Measurements from ENCODE around the gene CLC.
A peak's percentile ranks its signal among the peaks of the same experiment; 100 is the strongest.
"Not testable (repeated sequence)": the region's sequence is repeated elsewhere in the genome, so short reads cannot be mapped to it uniquely, and the experiment has no call there.

The CLC gene

GRCh38 chr19:39728040-39728439, 9.8 kb downstream of the CLC start:
- no peak for DNase-seq

DNA sequence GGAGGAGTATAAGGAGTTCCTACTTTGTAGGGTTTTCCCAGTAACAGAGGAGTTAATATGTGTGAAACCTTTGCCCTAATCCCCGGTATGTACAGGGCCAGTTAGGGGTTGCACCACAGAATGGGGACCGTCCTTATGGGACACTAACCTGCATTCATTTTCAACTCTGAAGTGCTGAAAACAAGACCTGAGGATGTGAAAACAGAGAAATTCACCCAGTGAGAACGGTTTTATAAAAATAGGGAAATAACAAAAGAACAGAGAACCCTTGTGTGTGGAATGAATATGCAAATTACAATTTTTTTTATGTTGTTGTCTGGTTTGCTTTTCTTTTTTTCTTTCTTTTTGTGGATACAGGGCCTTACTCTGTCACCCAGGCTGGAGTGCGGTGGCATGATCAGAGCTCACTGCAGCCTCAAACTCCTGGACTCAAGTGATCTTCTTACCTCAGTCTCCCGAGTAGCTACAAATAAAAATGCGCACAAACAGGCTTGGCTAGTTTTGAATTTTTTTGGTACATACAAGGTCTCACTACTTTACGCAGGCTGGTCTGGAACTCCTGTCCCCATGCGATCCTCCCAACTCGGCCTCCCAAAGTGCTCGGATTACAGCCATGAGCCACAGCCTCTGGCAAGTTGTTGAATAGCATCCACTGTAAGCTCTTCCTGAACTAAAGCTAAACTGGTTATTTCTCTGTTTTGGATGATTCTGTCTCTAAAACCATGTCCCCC, 10.6 kb downstream of the CLC start:
- DNase-seq: no peak

DNA sequence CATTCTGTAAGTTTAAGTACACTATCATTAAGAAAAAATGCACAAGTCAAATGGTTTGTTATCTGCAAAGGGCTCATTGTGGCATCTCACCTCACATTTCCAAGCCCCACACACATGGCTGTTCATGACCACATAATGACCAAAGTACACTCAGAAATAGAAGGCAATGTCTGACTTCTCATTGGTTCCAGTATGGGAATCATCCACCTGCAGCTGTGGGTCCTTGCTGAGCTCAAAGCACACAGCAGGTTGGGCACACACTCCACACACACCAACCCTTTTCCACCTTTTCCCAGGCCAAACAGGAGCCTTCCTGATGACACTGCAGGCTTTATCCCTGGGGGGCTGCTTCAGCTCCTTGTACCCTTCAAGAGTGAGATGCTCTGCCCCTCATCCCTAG, 11.8 kb downstream of the CLC start:
- DNase-seq: no peak

- not testable (repeated sequence) for DNase-seq
Observed at GRCh38 chr19:39720144-39720543, 17.7 kb downstream of the CLC start.

GRCh38 chr19:39710333-39710890, 27.4 kb downstream of the CLC start:
- no peak for DNase-seq

- DNase-seq: no peak
Observed at GRCh38 chr19:39709026-39709872, 28.6 kb downstream of the CLC start.

- DNase-seq: no peak
Observed at GRCh38 chr19:39708594-39708993, 29.2 kb downstream of the CLC start.

GRCh38 chr19:39705578-39706188, 32.1 kb downstream of the CLC start:
- peak in 1 of 2 donors; percentile 20 for DNase-seq

DNA sequence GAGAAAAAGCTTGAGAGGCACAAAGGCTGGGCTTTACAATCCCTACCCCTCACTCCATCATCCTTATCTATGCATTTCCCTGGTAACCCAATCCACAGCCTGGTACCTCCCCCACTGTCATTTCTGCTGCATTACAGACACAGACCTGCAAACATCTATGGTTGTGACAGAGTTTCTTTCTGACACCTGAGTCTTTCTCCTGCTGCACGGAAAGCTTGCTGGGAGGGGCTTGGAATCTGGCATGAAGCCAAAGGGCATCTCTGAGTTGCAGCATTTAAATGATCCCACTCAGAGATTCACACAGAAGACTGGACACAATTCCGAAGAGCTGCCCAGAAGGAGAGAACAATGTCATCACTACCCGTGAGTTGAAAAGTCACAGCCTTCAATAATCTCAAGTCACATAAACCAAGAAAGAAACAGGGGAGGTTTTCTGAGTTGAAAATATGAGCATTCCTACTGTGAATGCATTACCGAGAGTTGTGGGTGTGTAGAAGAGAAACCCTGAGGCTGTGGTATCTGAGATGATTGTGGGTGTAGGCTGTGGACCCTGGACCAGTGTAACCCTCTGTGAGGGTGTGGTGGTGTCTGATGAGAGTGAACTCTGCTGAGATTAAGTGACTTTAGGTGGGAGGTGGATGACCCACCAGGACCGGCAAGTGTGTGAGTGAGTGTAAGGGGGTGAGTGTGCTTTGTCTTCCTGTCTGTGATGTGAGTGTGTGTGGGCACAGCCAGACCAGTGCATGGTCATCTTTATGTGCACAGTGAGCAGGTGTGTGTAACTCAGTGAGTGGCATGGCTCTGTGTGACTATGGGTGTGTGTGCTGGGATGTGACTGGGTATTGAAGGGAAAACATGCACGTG, 33.4 kb downstream of the CLC start, which contains the start of gene LGALS14:
TSS of gene LGALS14 (plus strand) at position 301 of the 864 bp plus-strand sequence. CDS start at position 349, 48 bp downstream.
- peak in 1 of 2 donors; percentile 26 for DNase-seq

DNA sequence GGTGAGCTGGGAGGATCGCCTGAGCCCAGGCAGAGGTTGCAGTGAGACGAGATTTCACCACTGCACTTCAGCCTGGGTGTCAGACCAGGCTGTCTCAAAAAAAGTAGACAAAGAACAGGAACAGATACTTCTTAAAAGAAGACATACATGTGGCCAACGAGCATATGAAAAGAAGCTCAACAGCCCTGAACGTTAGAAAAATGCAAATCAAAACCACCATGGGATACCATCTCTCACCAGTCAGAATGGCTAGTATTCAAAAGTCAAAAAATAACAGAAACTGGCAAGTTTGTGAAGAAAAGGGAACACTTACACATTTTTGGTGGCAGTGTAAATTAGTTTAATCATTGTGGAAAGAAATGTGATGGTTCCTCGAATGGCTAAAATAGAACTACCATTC, 36.5 kb downstream of the CLC start:
- DNase-seq: no peak

DNA sequence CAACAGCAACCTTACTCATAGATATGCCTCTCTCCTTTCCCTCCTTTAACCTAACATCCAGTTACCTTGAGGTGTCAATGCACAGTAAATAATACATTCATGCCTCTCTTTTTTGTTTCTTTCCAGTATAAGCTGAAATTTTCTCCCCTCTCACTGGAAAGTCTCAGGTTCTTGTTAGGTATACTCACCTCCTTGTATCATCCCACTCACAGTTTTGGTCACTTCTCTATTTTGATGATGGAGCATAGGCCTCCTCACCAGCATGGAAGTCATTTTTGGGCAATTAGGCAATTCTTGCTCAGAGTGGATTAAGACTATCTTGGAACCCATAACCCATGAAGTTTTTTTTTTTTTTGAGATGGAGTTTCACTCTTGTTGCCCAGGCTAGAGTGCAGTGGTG, 39.3 kb downstream of the CLC start:
- no peak for DNase-seq

DNA sequence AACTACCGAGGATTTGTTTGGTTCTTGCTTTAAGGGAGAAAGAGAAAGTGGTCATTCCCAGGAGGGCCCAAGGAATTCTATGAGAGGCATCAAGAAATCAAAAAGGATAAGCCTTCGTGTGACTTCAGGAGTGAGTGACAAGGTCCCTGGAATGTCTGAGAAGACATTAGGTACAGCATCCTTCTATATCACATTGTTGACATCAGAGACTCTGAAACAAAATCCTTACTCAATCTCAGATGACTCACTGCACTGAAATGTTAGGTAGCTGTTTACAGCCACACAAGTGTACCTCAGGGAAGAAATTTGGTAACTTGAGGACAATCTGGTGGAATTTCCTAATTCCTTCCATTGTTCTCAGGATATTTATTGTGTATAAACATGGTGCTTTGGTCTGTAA, 41.4 kb downstream of the CLC start:
- DNase-seq: no peak

GRCh38 chr19:39695759-39696158, 42.1 kb downstream of the CLC start:
- DNase-seq: no peak

GRCh38 chr19:39692822-39693221, 45.0 kb downstream of the CLC start:
- no peak for DNase-seq

DNA sequence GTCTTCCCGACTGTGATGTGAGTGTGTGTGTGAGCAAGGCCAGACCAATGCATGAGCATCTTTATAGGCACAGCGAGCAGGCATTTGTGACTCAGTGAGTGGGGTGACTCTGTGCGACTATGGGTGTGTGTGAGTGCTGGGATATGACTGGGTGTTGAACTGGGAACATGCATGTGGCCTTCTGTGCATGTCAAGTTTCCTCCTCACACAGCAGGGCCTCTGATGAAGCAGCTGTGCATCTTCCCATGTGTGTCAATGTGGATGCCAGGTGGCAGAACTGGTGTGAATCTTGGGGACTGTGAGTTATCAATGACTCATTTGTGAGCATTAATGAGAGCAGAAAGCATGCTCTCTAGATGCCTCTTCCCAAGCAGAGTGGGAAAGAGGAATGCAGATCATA, 45.7 kb downstream of the CLC start:
- no peak for DNase-seq

- DNase-seq: not testable (repeated sequence)
Observed at GRCh38 chr19:39688637-39689036, 49.2 kb downstream of the CLC start.

GRCh38 chr19:39686739-39687138, 51.1 kb downstream of the CLC start:
- DNase-seq: no peak

- no peak for DNase-seq
Observed at GRCh38 chr19:39684267-39684666, 53.6 kb downstream of the CLC start.

- DNase-seq: no peak
Observed at GRCh38 chr19:39681416-39681815, 56.4 kb downstream of the CLC start.
